Upper lobe of left lung (tissue), 6 donors: ENCODE measurements around the gene THRSP. TPM values are rescaled to one million over a fixed set of nuclear protein-coding genes. Genes with fewer than 3 reads are reported as not detected.

Source experiments
- ATAC-seq, 2 donors: fragments of 200-7000 bp; cut with Tn5 transposase; one replicate each; pipeline ENCODE4 v1.9.1; 2022; ENCODE audit warnings: mild to moderate bottlenecking in 2 of 2, moderate library complexity in 2 of 2; ENCODE audit not compliant: low FRiP score in 2 of 2
- DNase-seq, 2 donors: peaks; one replicate each; pipeline ENCODE4 v3.0.0-alpha.2; 2019 to 2020
- H3K27ac ChIP-seq, 4 donors: fragments of 200-600 bp; sonication (generic); one replicate each; pipeline ENCODE4 v1.5.1; 2016 to 2019
- H3K27me3 ChIP-seq, 4 donors: fragments of 200-600 bp; sonication (generic); one replicate each; pipeline ENCODE4 v1.5.1; 2017 to 2019
- H3K36me3 ChIP-seq, 4 donors: fragments of 200-600 bp; sonication (generic); one replicate each; pipeline ENCODE4 v1.5.1; 2016 to 2019
- H3K4me1 ChIP-seq, 4 donors: fragments of 200-600 bp; sonication (generic); one replicate each; pipeline ENCODE4 v1.5.1; 2018 to 2019
- H3K4me3 ChIP-seq, 4 donors: fragments of 200-600 bp; sonication (generic); one replicate each; pipeline ENCODE4 v1.5.1; 2017 to 2019; ENCODE audit warnings: mild to moderate bottlenecking in 2 of 4, moderate library complexity in 1 of 4
- H3K9me3 ChIP-seq, 4 donors: fragments of 200-600 bp; sonication (generic); one replicate each; pipeline ENCODE4 v1.5.1; 2018 to 2019
- CTCF ChIP-seq, 6 experiments: fragments of 450-650 bp in 4 of 6; fragments of 200-600 bp in 2 of 6; sonication (generic) in 2 of 6; IDR thresholded peaks; one replicate each; pipeline ENCODE4 v1.5.1; 2016 to 2019; ENCODE audit warnings: antibody characterized with exemption in 6 of 6
- EP300 ChIP-seq, 4 donors: sonication (generic); formaldehyde crosslinking; IDR thresholded peaks; one replicate each; pipeline ENCODE4 v1.5.1; 2017; ENCODE audit warnings: antibody characterized with exemption in 4 of 4, control low read depth in 2 of 4
- POLR2A ChIP-seq, 4 donors: fragments of 450-650 bp; IDR thresholded peaks; one replicate each; pipeline ENCODE4 v1.5.1; 2016 to 2017; ENCODE audit warnings: antibody characterized with exemption in 4 of 4, mild to moderate bottlenecking in 2 of 4
- POLR2AphosphoS5 ChIP-seq, 2 donors: sonication (generic); formaldehyde crosslinking; IDR thresholded peaks; one replicate each; pipeline ENCODE4 v1.5.1; 2017; ENCODE audit warnings: antibody characterized with exemption in 2 of 2
- WGBS, 2 donors: methylation state at CpG; one replicate each; pipeline ENCODE4 v1.1.5; 2017 to 2018; 5-methylcytosine and 5-hydroxymethylcytosine counted together
- total RNA-seq, 6 donors: library from RNA; depleted of rRNA in 4 of 6; stranded (reverse); fragments of >200 nt in 4 of 6; gene quantifications; one replicate each; pipeline versions ENCODE4 v1.1.0 to v1.2.1, GENCODE V29; 2016 to 2021
- donor health status: DM: no; HTN: no; CAD: no; lungs with moderate emphysema.
- donor health status: DM: no; HTN: yes; CAD: no; lungs with severe emphysema.

The THRSP gene
- total RNA-seq, 6 donors from 2014 or later: 0.17 TPM; not detected in 5

GRCh38 chr11:78100676-78101472, 37.2 kb downstream of the THRSP start:
- Histone ChIP-seq H3K27ac (no peak overlapping the region), H3K36me3 (peaks cover 0 to 21% (median 6%) of the 10 kb centered on the region in 4 donors), H3K27me3 (no peaks in the 10 kb centered on the region), H3K4me3 (no peak overlapping the region), H3K4me1 (no peaks in the 10 kb centered on the region), H3K9me3 (no peaks in the 10 kb centered on the region)
- DNase-seq: no peak
- ATAC-seq: no peak
- 88 to 89% methylated on average over 2 of the region's 2 CpGs for WGBS, 2 donors
- TF ChIP-seq POLR2A (IDR thresholded peaks at IDR 0.05): no peak
- no peak for TF ChIP-seq POLR2AphosphoS5 (IDR thresholded peaks at IDR 0.05)
- TF ChIP-seq EP300 (IDR thresholded peaks at IDR 0.05): no peak
- no peak for TF ChIP-seq CTCF (IDR thresholded peaks at IDR 0.05)

- Histone ChIP-seq H3K27me3 (no peaks in the 10 kb centered on the region), H3K4me1 (no peaks in the 10 kb centered on the region), H3K27ac (no peak overlapping the region), H3K4me3 (no peak overlapping the region), H3K9me3 (no peaks in the 10 kb centered on the region), H3K36me3 (peaks cover 0 to 32% (median 18%) of the 10 kb centered on the region in 4 donors)
- WGBS, 2 donors: 76 to 79% methylated on average over 3 of the region's 3 CpGs
- ATAC-seq (no peak), DNase-seq (no peak)
- no peak for TF ChIP-seq EP300 (IDR thresholded peaks at IDR 0.05)
- TF ChIP-seq CTCF (IDR thresholded peaks at IDR 0.05): no peak
- no peak for TF ChIP-seq POLR2AphosphoS5 (IDR thresholded peaks at IDR 0.05)
- no peak for TF ChIP-seq POLR2A (IDR thresholded peaks at IDR 0.05)
Observed at GRCh38 chr11:78109081-78110015, 45.7 kb downstream of the THRSP start.

GRCh38 chr11:78110351-78110750, 46.7 kb downstream of the THRSP start:
- no peak for ATAC-seq

GRCh38 chr11:78110830-78111229, 47.2 kb downstream of the THRSP start:
- Histone ChIP-seq H3K9me3 (no peaks in the 10 kb centered on the region), H3K4me3 (no peak overlapping the region), H3K27me3 (no peaks in the 10 kb centered on the region), H3K36me3 (peaks cover 0 to 32% (median 18%) of the 10 kb centered on the region in 4 donors), H3K4me1 (no peaks in the 10 kb centered on the region), H3K27ac (no peak overlapping the region)
- 97 to 100% methylated on average over 2 of the region's 2 CpGs for WGBS, 2 donors
- no peak for DNase-seq
- no peak for TF ChIP-seq CTCF (IDR thresholded peaks at IDR 0.05)
- TF ChIP-seq POLR2A (IDR thresholded peaks at IDR 0.05): no peak
- no peak for TF ChIP-seq POLR2AphosphoS5 (IDR thresholded peaks at IDR 0.05)
- no peak for TF ChIP-seq EP300 (IDR thresholded peaks at IDR 0.05)
- ATAC-seq: no peak

More at GRCh38 chr11:78110351-78110750, 46.7 kb downstream of the THRSP start:
- no peak for TF ChIP-seq POLR2A (IDR thresholded peaks at IDR 0.05)
- TF ChIP-seq EP300 (IDR thresholded peaks at IDR 0.05): no peak
- TF ChIP-seq POLR2AphosphoS5 (IDR thresholded peaks at IDR 0.05): no peak
- TF ChIP-seq CTCF (IDR thresholded peaks at IDR 0.05): no peak
- 91 to 100% methylated on average over 1 to 5 of the region's 5 CpGs for WGBS, 2 donors
- H3K36me3 ChIP-seq: peaks cover 0 to 32% (median 18%) of the 10 kb centered on the region in 4 donors
- H3K4me3 ChIP-seq: no peak overlapping the region
- no peaks in the 10 kb centered on the region for H3K4me1 ChIP-seq
- no peak overlapping the region for H3K27ac ChIP-seq
- H3K27me3 ChIP-seq: no peaks in the 10 kb centered on the region
- no peak for DNase-seq
- H3K9me3 ChIP-seq: no peaks in the 10 kb centered on the region
